Measurements from ENCODE around the gene MATCAP1.

DNA sequence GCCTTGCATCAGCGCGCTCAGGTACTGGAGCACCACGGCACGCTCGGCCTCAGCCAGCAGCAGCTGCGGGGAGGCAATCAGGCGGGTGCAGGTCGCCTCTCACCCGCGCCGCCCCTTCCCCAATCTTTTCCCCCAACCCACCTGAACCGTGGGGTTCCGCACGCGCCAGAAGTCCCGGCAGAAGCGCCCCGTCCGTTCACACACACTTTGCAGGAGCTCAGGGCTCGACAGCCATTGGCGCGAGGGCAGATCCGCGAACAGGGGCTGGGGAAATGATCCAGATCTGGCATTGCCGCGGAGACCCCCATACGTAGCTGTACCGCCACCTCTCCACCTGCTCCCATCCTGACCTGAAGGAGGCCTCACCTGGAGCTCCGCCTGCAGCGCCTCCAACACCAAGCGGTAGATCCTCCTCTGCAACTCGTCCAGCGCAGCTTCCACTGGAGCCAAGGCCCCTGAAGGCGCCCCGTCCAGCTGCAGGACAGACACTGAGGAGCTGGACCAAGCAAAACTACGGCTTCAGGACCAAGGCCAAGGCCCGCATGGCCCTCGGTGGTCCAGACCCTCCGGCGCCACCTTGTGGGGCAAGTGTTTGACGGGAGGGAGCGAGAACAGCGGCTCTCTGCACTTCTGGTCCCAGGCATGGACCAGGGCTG is 1.4 kb upstream of the MATCAP1 start:
- TF ChIP-seq, protein P1, sequence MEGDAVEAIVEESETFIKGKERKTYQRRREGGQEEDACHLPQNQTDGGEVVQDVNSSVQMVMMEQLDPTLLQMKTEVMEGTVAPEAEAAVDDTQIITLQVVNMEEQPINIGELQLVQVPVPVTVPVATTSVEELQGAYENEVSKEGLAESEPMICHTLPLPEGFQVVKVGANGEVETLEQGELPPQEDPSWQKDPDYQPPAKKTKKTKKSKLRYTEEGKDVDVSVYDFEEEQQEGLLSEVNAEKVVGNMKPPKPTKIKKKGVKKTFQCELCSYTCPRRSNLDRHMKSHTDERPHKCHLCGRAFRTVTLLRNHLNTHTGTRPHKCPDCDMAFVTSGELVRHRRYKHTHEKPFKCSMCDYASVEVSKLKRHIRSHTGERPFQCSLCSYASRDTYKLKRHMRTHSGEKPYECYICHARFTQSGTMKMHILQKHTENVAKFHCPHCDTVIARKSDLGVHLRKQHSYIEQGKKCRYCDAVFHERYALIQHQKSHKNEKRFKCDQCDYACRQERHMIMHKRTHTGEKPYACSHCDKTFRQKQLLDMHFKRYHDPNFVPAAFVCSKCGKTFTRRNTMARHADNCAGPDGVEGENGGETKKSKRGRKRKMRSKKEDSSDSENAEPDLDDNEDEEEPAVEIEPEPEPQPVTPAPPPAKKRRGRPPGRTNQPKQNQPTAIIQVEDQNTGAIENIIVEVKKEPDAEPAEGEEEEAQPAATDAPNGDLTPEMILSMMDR (IDR thresholded peaks at IDR 0.05 in 4 of 5, conservative IDR thresholded peaks at IDR 0.05 in 1 of 5), result peak; percentile 78 to 91 (median 83)
- no peak for TF ChIP-seq POLR2A (IDR thresholded peaks at IDR 0.05)

All from gastrocnemius medialis (tissue), 4 donors.